ENCODE data around the gene SNAI1. TPM values are rescaled to one million over a fixed set of nuclear protein-coding genes. Genes with fewer than 3 reads are reported as not detected.

SNAI1 gene
- total RNA-seq, 1 donor from 2014 or later: not detected

GRCh38 chr20:49978685-49979029 is 4.1 kb upstream of the SNAI1 start:
- no peak for FAIRE-seq
- TF ChIP-seq CTCF (IDR thresholded peaks at IDR 0.05; ENCODE audit: insufficient read depth, low read length, severe bottlenecking): no peak
- Histone ChIP-seq H3K4me3 (ENCODE audit: low read depth, low read length) (no peak overlapping the region), H3K27me3 (ENCODE audit: control insufficient read depth, insufficient read depth, low read length) (peaks cover 6% of the 10 kb centered on the region), H3K36me3 (ENCODE audit: control insufficient read depth, insufficient read depth, low read length) (no peaks in the 10 kb centered on the region)
- DNase-seq (ENCODE audit: low read depth): no peak

GRCh38 chr20:49979030-49979832 is 3.5 kb upstream of the SNAI1 start:
- Histone ChIP-seq H3K4me3 (ENCODE audit: low read depth, low read length) (peak overlapping the region; percentile 22), H3K36me3 (ENCODE audit: control insufficient read depth, insufficient read depth, low read length) (no peaks in the 10 kb centered on the region), H3K27me3 (ENCODE audit: control insufficient read depth, insufficient read depth, low read length) (peaks cover 6% of the 10 kb centered on the region)
- no peak for FAIRE-seq
- peak; percentile 99 for TF ChIP-seq CTCF (IDR thresholded peaks at IDR 0.05; ENCODE audit: insufficient read depth, low read length, severe bottlenecking)
- DNase-seq (ENCODE audit: low read depth): no peak

GRCh38 chr20:49980140-49981008 is 2.4 kb upstream of the SNAI1 start:
- DNase-seq (ENCODE audit: low read depth): no peak
- no peak for FAIRE-seq

GRCh38 chr20:49981218-49982071 is 1.3 kb upstream of the SNAI1 start:
- peaks cover 6% of the 10 kb centered on the region for H3K27me3 ChIP-seq (ENCODE audit: control insufficient read depth, insufficient read depth, low read length)

More at GRCh38 chr20:49980140-49981008, 2.4 kb upstream of the SNAI1 start:
- Histone ChIP-seq H3K27me3 (ENCODE audit: control insufficient read depth, insufficient read depth, low read length) (peaks cover 6% of the 10 kb centered on the region), H3K36me3 (ENCODE audit: control insufficient read depth, insufficient read depth, low read length) (no peaks in the 10 kb centered on the region), H3K4me3 (ENCODE audit: low read depth, low read length) (no peak overlapping the region)
- no peak for TF ChIP-seq CTCF (IDR thresholded peaks at IDR 0.05; ENCODE audit: insufficient read depth, low read length, severe bottlenecking)

GRCh38 chr20:49982072-49982345 is 771 bp upstream of the SNAI1 start:
- FAIRE-seq: no peak
- no peak for TF ChIP-seq CTCF (IDR thresholded peaks at IDR 0.05; ENCODE audit: insufficient read depth, low read length, severe bottlenecking)
- Histone ChIP-seq H3K4me3 (ENCODE audit: low read depth, low read length) (no peak overlapping the region), H3K27me3 (ENCODE audit: control insufficient read depth, insufficient read depth, low read length) (peaks cover 6% of the 10 kb centered on the region), H3K36me3 (ENCODE audit: control insufficient read depth, insufficient read depth, low read length) (no peaks in the 10 kb centered on the region)
- no peak for DNase-seq (ENCODE audit: low read depth)

More at GRCh38 chr20:49981218-49982071, 1.3 kb upstream of the SNAI1 start:
- FAIRE-seq (no peak), DNase-seq (ENCODE audit: low read depth) (no peak)
- no peak for TF ChIP-seq CTCF (IDR thresholded peaks at IDR 0.05; ENCODE audit: insufficient read depth, low read length, severe bottlenecking)
- no peak overlapping the region for H3K4me3 ChIP-seq (ENCODE audit: low read depth, low read length)
- H3K36me3 ChIP-seq (ENCODE audit: control insufficient read depth, insufficient read depth, low read length): no peaks in the 10 kb centered on the region
